T-helper 1 cell treated with Interleukin-12 subunit alpha and Interleukin-12 subunit beta and Interleukin-4 antibody, amounts not matched to agents 30 ng/mL and 1 ng/mL, for 36 hours (primary cell): ENCODE measurements around the gene ZKSCAN4. TPM values are rescaled to one million over a fixed set of nuclear protein-coding genes. Genes with fewer than 3 reads are reported as not detected.

Experiments used
- intact Hi-C: fragments of 100-400 bp; cut with micrococcal nuclease; formaldehyde crosslinking; loops from one replicate; pipeline ENCODE4 v1.15.1; 2024
- total RNA-seq: library from RNA; stranded (reverse); gene quantifications from 2 replicates; pipeline ENCODE4 v1.2.3, GENCODE V29; 2022

The ZKSCAN4 gene
- total RNA-seq, 1 donor from 2014 or later = 8.5 TPM

DNA sequence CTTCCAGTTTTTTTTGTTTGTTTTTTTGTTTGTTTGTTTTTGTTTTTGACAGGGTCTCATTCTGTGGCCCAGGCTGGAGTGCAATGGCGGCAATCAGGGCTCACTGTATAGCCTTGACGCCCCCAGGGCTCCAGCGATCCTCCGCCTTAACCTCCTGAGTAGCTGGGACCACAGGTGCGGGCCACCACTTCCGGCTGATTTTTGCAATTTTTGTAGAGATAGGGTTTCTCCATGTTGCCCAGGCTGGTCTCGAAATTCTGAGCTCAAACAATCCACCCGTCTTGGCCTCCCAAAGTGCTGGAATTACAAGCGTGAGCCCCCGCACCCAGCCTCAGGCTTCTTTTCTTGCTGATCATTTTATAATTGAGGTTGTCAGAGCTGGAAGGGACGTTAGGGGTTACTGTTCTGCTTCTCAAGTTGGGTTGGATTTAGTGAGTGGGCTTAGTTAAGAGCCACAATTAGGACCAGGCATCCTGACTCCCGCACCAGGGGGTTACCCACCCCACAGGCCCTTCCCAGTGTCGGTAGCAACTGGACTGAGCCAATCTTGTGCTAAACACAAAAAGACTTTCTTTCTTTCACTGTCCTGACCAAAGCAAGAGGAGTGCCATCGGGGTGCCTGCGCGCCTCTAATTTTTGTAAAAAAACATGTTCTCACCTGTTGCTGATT is 40.1 kb downstream of the ZKSCAN4 start:
- intact Hi-C loops = loop anchor here (2.0 to 5.0 kb wide), 3 partner anchors 71 to 330 kb away; partner anchors contain the start of gene ZKSCAN8

DNA sequence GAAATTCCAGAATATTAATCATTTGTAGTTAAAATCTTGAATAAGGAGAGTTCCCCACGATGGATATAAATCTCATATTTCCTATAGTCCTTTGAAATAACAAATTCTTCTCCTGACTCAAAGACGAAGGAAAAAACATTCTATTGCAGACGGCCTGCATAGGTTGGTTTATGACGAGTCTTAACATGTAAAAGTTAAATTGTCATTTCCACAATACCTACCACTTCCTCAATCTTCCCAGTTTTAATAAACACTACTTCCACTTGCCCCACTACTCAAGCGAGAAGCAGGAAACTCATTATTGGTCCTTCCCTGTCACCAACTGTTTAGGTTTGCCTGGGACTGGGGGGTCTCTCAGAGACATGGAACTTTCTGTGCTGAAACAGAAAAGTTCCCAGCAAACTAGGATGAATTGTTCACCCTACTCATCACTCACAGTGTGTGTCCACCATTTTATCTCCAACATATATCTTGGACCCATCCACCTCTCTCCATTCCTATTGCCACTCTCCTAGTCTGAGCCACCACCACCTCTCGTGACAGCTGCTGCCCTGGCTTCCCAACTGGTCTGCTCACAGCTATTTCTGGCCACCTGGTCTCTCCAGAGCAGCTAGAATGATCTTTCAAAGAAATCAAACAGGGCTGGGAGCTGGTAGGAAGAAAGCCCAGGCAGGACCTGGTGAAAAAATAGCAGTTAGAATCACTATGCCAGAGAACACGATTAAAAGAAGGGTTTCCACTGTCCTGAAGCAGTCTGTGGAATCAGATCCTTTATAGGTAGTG is 42.1 kb downstream of the ZKSCAN4 start:
- intact Hi-C loops = loop anchor here (5.0 kb wide), 2 partner anchors 147 to 332 kb away; no protein-coding TSS in a partner anchor

DNA sequence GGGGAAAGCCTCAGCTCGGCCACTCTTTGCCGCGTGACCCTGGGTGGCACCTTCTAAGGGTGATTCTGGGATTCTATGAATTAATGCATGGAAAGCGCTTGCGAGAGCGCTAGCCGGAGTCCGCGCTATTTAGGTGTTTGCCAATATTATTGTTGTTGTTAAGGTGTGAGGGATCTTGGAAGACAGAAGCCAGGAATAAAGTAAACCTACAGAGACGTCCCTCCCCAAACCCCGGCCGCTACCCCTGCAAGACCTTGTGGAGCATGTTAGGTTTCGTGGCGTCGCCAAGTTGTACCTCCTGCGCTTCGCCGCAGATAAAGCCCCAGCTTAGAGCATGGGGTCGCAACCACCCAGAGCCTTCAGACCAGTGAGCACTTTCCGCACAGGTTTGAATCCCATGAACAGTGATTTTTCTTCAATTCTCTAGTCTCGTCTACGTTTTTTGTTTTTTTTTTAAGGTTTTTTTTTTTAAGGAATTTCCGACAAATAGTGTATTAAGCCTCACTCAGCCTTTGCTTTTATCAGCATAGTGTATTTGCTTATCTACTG is 43.9 kb downstream of the ZKSCAN4 start:
- intact Hi-C loops = no loop called here

DNA sequence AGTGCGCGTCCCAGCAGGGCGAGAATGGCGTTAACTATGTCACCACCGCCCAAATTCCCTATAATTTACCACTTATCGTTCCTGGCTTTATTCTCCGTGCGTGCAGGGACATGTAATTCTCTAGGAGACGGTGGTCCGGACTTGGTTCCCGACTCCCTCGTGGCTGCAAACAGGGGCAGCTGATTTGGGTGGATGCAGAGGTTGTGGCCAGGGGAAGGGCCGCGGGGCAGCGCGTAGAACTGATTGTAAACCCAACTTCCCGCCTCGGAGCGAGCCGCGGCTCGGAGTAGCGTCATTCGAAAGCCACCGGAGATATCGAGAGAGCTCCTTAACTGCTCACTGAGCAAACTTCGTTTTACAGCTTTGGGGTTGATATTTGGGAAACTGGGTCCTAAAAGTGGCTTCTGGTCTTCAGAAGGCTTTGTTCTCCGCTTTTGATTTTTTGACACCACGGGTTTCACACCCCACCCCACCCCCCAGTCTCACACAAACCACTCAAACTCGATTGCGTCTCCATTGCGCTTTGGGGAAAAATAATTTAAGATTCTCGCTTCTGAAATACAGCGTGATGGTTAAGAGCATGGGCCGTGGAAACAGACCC is 44.5 kb downstream of the ZKSCAN4 start:
- intact Hi-C loops = no loop called here

DNA sequence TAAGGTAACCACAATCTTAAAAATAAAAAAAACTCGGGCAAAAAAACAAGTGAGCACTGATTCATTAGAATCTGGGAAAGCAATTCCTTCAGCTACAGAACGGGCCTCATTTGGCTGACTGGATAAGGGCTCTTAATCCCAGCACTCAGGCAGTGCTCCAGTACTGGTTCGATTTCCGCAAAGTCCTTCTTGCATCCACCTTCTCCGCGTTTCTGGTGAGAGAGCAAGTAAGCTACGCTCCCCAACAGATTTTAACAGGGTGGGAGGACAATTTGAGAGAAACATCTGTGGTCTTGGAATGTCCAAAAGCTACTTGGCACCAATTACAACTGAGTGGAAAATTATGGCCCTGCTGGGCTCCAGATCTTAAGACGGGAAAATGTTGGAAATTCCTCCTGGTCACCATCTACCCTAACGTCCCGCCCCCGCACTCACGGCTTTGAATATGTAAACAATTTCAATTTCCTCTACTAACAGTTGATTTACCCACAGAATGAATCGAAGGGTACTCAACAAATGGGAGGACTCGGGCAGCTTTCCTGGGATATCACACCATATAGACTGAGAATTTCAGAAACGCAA is 45.0 kb downstream of the ZKSCAN4 start:
- intact Hi-C loops = no loop called here

DNA sequence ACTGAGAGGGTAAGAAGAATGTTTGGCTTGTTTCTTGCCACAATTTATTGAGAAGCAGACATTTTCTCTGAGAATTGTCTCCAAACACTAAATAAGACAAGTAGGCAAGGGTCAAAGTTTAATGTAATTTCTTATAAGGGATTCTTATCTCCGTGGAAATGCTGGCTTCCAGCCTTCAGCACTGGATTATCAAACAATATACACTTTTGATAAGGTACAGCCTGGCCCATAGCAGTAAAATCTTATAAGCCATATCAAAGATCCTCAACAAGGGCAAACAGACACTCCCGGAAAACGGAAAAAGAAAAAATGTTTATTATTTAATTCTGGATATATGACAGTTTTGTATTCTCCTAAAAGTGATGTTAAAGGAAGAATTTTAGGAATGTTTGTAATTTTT is 45.5 kb downstream of the ZKSCAN4 start:
- intact Hi-C loops = no loop called here

DNA sequence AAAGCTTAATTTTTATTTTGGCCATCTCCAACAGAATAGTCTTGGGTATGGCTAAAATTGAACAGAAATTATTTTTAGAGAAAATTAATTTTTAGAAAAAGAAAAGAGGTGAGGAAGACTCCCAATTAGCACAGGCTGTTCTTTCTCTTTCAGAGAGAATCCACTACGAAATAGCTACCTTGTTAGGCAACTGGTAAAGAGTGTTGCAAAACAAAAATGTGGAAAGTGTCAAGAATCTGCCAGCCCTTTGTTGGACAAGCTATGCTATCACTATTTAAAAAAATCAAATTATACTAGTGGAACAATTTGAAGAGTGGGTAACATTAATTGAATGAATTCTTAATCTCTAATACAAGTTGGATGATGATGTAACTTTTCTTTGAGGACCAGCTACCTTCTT is 46.2 kb downstream of the ZKSCAN4 start:
- intact Hi-C loops = no loop called here

DNA sequence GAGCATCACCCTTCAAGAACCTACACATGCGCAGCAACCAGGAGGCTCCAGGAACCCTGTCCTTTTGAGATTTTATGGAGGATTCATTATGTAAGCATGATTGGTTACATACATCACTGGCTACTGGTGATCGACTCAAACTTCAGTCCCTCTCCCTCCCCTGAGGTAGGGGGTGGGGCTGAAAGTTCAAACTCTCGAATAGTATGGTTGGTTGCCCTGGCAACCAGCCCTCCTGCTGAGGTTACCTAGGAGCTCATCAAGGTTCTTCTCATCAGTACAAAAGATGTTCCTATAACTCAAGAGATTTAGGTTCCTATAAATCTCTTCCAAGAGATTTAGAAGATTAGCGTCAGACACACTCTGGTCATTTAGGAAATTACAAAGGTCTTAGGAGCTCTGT is 48.9 kb downstream of the ZKSCAN4 start:
- intact Hi-C loops = no loop called here

DNA sequence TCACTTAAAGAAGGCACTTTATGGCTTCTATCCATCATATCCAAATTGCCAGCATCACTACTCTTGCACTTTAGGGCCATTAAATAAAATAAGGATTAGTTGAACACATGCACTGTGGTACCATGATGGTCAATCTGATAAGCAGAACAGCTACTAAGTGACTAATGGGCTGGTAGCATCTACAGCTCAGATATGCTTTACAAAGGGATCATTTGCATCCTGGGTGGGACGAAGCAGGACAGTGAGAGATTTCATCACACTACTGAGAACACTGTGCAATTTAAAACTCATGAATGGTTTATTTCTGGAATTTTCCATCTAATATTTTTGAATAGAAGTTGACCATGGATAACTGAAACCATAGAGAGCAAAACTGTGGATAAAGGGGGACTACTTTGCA is 52.0 kb downstream of the ZKSCAN4 start:
- intact Hi-C loops = no loop called here

Other genes starting within 250 kb of the ZKSCAN4 start
- gene ZNF165, start 171.7 kb downstream of the ZKSCAN4 start, total RNA-seq = 0.29 and 0.44 TPM in 2 replicates
- gene ZSCAN16, start 127.7 kb downstream of the ZKSCAN4 start, total RNA-seq = 6.3 and 6.6 TPM in 2 replicates
- gene ZKSCAN8, start 110.4 kb downstream of the ZKSCAN4 start, total RNA-seq = 19.6 and 21.0 TPM in 2 replicates
- 5.8 and 6.4 TPM in 2 replicates for gene ZSCAN9, start 27.0 kb downstream of the ZKSCAN4 start, total RNA-seq
- gene NKAPL, start 7.0 kb upstream of the ZKSCAN4 start, total RNA-seq = 0.17 TPM in 2 replicates
- 9.6 and 9.9 TPM in 2 replicates for gene ZSCAN26, start 14.9 kb upstream of the ZKSCAN4 start, total RNA-seq
- gene PGBD1, start 29.3 kb upstream of the ZKSCAN4 start, total RNA-seq = 1.9 and 2.2 TPM in 2 replicates
- 0.56 and 1.3 TPM in 2 replicates for gene ZSCAN31, start 83.9 kb upstream of the ZKSCAN4 start, total RNA-seq
- gene ZKSCAN3, start 97.7 kb upstream of the ZKSCAN4 start, total RNA-seq = 4.2 and 5.0 TPM in 2 replicates
- gene ZSCAN12, start 147.5 kb upstream of the ZKSCAN4 start, total RNA-seq = 5.6 and 6.2 TPM in 2 replicates
- 1.6 and 2.5 TPM in 2 replicates for gene ZSCAN23, start 191.2 kb upstream of the ZKSCAN4 start, total RNA-seq